Stimulated activated CD4-positive, alpha-beta T cell treated with anti-CD3 and anti-CD28 coated beads, Interleukin-4, amount 100 ng/mL, for 1 hour (primary cell): ENCODE data around the gene TES.

Source experiments
- DNase-seq: peaks from one replicate; pipeline ENCODE4 v3.0.0-alpha.2; 2020

Gene TES

DNA sequence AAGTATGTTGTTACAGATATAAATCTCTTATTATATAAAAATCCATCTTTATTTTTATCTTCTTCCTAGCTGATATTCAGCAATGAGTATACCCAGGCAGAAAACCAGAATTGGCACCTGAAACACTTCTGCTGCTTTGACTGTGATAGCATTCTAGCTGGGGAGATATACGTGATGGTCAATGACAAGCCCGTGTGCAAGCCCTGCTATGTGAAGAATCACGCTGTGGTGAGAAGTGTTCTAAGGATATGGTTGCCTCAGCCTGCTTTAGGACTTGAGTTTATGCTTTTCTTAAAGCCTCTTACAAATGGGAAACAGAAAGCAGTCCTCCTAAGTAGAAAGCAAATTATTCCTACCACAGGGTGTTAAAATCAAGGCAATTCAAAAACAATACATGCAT is 41.9 kb downstream of the TES start:
- no peak for DNase-seq

DNA sequence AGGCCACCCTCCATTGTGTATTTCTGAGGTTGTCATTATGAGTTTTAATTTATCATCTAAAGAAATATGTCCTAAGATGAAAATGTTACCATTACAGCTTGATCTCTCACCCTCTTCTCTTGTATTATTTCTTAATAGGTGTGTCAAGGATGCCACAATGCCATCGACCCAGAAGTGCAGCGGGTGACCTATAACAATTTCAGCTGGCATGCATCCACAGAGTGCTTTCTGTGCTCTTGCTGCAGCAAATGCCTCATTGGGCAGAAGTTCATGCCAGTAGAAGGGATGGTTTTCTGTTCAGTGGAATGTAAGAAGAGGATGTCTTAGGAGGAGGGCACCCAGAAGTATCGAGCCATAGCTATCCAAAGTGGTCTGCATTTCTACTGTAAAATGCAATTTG is 46.8 kb downstream of the TES start:
- no peak for DNase-seq

DNA sequence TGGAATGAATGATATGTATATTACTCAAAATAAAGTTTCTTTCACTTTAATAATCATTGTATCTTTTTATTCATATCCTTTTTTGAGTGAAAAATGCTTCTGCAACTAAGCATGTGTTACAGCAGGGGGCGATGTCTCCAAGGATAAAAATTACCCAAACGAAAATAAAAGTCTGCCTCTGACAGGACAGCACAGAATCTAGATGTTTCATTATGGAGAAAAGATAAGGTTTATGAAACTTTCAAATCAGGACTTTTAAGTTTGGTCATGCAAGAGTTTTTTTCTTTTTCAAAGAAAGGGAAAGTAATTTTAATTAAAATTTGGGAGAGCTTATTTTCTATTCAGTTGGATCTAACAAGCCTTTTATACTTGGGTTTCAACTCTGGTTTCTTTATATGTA is 48.4 kb downstream of the TES start:
- no peak for DNase-seq

DNA sequence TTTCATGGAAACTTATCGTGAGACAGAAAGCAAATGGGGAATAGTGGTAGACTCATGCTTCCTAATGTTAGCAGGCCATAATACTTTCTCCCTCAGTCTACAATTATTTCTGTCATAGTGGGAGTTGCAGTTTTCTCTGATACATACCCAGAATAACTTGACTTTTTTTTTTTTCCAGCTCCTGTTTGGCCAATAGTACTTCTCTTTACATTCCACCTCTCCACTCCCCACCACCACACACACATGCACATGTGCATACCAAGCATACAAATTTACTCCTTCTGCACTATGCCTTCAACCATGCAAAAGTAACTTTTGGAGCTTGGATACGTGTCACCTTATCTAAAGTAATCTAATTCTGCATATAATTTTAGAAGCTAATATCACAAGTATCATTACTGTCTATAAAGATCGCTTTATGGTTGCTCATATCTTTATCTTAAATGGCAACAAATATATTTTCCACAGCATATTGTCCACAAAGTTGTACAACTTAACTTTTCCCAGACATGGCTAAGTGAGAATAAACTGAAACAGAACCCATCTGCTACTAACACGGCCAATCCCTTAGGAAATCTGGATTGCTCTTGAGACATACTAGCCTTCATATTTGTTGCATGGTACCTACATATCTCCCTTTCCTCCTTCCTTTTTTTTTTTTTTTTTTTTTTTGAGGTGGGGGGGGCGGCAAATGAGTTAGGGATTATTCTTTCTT is 49.0 kb downstream of the TES start:
- no peak for DNase-seq

DNA sequence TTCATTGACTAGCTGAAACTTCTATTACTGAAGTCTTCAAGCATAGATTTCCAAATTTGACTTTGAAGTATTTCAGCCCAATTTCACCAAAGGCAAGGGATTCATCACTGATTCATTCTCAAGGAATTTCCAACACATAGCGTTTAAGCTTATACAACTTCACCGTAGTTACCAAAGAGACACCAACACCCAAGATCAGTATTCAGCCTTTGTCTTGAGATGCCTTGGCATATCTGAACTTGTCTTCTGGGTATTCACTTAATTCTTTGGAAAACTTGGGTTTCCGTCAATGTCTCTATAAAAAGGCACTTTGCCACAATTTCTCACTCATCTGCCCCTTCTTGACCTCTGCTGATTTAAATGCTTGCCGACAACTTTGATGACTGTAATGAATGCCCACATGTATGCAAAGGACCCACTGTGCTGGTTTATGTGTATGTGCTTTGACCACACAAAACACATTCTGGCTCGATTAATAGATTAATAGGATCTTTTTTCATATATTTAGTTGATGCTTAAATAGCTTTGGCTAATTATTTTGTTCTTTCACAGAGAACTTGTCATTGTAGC is 49.6 kb downstream of the TES start:
- no peak for DNase-seq

DNA sequence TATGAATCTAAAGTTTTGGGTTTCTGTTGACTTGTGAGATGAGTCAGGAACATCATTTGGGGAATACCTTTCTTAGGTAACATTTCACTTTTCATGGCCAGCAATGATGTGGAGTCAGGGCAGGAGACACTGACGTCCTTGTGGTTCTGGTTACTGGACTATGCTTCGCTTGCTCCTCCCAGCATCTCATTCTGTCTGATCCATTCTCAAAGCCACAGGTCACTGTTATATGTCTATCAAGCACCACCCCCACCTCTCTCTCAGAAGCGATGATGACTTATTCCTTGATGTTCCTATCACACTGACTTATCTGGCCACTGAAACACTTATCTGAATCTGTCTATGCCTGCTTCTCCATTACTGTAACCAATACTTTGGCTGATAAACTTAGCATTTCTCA is 51.6 kb downstream of the TES start:
- no peak for DNase-seq

DNA sequence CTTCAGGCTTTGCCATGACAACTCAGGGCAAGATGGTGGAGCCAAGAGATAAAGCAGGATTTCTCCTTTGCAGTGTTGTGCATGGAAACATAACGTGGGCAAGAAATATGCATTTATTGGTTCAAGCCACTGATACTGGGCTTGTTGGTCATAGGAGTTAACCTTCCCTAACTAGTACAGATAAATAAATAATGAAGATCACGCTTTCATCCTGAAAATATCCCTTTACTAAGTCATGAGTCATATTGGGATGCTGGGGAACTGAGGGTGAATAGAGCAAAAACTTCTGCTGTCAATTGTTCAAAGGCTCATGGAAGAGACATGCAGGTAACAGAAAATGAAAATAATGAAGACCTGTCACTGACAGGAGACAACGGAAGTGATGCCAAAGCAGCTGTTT is 55.5 kb downstream of the TES start:
- DNase-seq, result no peak

DNA sequence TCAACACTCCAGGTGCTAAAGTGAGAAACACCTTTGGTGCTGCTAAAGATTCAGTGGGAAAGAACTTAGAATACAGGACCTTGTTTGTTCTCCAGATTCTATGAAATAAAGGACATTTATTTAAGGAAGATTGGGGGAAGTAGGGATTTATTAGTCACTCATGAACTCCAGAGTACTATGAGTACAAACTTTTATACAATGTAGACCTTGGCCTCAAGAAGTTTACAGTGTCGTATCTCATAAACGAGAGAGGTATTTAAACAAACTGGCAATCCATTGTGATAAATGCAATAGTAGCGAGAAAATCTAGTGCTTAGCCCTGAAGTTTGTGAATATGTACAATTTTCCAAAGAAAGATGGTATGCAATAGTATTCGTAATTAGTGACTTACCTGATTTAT is 59.1 kb downstream of the TES start:
- no peak for DNase-seq

DNA sequence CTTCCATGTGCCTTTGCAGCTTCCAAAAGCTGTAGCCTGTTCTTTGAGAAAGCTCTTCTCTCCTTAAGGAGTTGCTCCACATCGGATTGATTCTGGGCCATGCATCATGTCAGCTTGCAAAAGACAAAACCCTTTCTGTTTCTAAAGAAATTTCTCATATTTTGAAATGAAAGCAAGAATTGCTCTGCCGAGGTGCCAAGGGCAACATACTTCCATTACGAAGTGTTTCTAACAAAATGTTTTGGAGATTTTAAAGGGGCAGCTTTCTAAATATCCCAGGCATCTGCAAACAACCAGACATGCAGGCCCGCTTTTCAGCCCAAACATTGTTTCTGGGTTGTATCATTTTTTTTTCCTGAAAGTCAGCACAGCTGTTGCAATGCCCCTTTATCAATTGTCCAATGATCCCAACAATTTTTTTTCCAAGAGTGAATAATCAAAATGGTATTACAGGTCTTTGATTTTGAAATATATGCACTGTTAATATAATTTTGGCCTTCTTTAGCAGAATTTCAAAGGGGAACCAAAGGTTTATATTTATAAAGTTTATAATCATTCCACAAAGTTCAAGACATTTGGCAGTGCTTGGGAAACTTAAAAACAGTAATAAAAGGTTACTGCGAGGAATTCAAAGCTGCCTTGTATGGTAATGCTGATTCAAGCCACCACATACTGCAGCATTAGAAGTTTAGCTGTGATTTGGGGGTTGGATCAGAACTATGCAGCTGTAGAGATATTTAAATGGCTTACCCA is 61.0 kb downstream of the TES start:
- no peak for DNase-seq

DNA sequence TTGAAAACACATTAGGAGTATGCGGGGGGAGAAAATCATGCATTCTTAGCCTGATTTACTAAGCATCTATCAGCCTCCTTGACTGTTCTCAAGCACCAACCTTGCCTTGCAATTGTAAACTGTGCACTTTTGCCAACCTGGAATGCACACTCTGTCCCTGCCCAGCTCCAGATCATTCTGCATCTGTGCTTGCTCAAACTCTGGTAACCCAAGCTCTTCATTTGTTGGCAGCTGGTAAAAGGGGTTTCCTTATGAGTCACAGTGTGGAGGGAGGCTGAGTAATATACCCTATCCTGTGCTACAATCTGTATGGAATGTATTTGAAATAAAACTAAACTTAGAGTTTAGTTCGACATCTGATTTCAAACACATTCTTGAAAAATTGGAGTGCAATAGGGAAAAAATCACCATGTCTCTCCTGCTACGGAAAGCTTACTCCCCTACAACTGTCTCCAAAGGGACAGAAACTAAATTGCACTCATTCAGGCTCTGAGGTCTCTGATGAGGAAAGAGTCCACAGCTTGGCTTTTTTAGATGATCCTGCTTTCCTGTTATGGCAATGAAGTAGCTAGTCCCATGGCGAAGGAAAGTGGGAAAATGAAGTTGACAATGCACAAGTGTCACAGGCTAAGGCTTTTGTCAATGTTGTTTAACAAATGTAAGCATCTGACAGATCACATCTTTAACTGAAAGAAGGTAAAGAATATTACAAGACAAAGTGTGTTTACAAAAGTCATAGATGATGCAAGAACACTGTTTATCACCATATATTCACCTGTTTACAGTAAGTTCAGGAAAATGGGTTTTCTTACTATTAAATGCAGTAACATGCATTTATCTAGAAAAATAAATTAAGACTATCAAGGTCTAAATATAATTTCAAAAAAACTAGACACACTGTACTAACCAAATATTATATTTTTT is 61.9 kb downstream of the TES start:
- no peak for DNase-seq

DNA sequence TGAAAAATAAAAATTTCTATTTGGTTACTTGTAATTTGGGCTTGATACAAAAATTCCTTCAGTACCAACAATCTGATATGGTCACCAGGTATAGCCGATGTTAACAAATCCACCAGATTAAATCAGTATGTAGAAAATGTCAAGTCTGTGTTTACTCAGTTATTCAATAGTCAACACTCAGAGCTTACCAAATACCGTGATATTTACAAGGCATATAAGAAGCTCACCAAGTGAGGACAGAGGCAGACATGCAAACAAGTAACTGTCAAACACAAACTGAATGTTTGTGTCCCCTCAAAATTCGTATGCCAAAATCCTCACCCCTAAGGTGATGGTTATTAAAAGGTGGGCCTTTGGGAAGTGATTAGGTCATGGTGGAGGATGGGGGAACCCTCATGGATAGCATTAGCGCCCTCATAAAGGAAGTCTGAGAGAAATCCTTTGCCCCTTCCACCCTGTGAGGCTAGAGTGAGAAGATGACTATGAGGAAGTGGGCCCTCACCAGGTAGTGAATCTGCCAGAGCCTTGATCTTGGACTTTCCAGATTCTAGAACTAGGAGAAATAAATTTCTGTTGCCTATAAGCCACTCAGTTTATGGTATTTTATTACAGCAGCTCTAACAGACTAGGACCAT is 63.1 kb downstream of the TES start:
- no peak for DNase-seq

DNA sequence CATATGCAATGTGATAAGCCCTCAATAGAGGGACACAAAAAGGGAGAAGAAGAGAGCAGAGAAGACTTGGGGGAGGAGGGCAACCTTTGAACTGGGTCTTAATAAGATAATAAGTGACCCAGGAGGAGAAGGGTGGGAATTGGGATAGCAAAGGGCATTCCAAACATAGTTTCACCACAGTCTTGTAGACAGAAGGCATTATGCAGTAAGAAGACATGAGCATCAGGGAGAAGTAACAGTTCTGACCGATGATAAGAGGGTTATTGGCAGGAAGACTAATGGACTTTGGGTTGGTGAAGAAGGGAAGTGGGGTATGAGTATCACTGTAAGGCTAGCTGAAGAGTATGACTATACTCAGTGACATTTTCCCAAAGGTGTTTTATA is 63.6 kb downstream of the TES start:
- DNase-seq, result no peak

DNA sequence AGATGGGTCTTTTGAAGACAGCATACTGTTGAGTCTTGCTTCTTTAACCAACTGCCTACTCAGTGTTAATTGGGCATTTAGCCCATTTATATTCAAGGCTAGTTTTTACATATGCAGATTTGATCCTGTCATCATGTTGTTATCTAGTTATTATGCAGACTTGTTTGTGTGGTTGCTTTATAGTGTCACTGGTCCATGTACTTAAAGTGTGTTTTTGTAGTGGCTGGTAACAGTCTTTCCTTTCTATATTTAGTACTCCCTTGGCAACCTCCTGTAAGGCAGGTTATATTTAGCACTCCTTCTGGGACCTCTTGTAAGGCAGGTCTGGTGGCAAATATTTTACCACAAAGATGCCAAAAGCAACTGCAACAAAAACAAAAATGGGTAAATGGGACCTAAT is 66.7 kb downstream of the TES start:
- no peak for DNase-seq

DNA sequence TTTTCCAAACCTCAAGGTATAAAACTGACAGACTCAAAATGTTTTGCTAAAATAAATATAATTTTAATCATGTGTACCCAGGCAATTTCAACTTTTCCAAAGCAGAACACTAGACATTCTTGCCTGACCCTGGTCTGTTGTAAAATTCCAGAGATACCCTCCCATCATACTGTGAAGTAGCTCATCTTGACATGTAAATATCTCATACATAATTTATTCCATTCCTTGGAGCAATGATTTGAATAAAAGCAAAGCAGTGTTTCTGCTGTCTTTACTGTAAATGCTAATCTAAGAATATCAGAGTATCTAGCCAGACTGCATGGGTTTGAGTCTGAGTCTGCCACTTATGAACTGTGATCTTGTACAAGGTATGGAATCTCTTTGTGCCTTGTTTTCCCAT is 68.9 kb downstream of the TES start:
- DNase-seq, result no peak

DNA sequence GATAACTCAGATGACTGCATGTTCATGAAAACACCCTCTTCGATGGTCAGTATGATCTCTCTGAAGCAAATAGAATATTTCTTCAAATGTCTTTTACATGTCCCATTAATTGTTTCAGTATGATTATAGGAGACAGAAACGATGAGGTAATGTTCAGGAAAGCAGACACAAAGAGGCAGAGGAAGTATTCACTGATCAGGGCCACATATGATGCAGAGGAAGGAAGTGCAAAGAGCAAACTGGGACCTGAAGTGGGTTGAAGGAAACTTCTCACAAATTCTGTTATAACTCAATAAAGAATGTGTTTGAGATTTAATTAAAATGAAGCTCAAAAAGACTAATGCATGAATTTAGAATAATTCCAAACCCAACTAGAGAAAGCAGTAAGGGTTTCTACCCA is 70.5 kb downstream of the TES start:
- no peak for DNase-seq

DNA sequence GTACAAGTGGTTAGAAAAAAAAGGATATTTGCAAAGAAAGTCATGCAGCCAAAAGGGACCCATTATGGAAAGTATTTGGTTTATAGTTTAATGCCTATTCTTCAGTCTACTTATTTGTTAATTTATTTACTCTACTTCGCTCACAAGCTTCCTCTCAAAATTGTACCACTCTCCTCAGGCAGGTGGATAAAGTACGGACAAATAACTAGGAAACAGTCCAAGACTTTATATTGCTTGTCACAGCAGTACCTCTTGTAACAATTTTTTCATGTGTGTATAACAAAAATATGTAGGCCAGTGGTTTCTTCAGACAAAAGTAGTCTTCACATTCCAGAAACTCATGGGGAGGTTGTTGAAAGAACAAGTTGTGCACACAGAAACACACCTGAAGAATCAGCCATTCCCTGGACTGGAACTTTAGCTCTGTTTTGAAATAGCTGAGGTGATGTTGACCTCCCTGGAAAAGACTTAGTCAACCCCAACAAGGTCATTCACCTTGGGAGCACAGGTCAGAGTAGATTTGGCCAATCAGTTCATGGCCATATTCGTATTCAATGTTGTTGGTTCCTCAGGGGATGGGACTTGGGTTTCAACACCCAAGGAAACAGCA is 73.4 kb downstream of the TES start:
- no peak for DNase-seq

DNA sequence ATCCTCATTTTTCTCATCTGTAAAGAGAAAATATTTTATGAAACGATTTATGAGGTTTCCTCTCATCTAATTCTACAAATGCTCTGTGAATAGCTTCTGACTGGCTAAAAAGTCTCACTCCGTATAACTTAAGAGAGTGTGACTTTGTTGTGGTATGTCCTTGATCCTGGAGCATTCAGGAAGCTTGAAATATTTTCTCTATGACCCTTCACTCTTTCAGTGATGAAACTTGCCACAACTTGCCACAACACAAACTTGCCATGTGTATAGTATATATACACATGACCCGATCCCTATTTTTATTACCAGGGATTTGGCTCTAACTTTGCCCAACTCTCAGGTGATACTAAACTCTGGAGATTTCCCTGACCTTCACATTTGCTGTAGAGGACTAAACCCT is 74.1 kb downstream of the TES start:
- no peak for DNase-seq

DNA sequence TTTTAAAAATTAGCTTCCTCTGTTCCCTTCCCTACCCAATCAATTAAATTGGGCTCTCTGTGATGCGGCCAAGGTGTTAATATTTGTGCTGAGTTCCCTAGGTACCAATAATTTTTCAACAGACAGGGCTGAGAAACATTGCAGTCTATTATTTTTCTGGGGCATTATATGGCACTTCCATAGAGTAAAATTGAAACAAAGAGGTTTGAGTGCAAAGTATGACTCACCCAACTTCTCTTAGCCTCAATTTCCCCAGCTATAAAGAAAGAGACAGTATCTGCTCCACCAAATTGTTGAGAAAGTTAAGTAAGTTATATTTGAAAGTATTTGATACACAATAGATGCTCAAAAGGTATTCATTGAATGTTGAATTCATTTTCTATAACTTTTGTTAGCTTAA is 74.9 kb downstream of the TES start:
- DNase-seq, result no peak

DNA sequence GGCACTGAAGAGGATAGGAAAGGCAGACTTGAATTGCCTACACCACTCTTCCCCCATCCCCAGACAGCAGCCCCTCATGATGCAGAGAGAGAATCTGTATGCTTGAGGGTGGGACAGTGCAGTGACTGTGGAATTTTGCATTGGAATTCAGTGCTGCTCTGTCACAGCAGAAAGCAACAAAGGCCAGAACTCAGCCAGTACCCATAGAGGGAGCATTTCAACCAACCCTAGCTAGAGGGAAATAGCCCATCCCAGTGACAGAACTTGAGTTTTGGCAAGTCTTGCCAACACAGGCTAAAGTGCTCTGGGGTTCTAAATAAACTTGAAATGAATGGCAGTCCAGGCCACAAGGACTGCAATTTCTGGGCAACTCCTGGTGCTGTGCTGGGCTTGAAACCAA is 80.4 kb downstream of the TES start:
- no peak for DNase-seq

DNA sequence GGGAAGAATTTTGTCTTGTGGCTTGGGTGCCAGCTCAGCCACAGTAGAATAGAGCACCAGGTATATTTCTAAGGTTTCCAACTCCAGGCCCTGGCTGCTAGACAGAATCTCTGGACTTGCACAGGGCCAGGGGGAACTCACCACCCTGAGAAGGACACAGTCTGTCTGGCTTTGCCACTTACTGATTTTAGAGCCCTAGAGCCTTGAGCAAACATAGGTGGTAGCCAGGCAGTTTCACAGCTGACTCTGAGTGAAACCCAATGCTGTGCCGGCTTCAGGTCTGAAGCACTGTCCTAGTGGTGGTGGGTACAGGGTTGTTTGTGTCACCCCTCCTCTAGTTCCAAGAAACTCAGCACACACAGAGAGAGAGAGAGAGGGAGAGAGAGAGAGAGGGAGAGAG is 81.6 kb downstream of the TES start:
- DNase-seq, result no peak

DNA sequence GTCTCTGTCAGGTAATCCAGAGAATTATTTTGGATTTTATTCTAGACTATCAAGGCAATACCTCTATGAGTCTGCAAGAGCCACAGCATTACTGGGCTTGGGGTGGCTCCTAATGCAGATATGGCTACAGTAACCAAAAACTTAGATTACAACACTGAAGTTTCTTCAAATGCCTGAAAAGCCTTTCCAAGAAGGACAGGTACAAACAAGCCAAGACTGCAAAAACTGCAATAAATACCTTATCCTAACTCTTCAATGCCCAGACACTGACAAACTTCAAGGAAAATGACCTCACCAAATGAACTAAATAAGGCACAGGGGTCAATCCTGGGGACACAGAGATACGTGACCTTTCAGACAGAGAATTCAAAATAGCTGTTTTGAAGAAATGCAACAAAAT is 82.0 kb downstream of the TES start:
- DNase-seq, result no peak

DNA sequence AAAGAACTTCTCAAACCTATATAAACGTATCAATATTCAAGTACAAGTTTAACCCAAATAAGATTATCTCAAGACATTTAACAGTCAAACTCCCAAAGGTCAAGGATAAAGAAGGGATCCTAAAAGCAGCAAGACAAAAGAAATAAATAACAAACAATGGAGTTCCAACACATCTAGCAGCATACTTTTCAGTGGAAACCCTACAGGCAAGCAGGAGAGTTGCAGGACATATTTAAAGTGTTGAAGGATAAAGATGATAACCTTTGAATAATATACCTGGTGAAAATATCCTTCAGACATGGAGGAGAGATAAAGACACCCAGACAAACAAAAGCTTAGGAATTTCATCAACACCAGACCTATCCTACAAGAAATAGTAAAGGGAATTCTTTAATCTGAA is 82.8 kb downstream of the TES start:
- no peak for DNase-seq

DNA sequence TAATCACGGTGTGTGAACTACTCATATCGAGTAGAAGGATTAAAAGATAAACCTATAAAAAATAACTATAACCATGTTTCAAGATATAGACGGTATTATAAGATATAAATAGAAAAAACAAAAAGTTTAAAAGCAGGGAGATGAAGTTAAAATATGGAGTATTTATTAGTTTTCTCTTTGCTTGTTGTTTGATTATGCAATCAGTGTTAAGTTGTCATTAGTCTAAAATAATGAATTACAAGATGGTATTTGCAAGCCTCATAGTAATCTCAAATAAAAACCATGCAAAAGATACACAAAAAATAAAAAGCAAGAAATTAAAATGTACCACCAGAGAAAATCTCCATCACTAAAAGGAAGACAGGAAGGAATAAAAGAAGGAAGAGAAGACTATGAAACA is 83.3 kb downstream of the TES start:
- DNase-seq, result no peak
